Memory B cell (primary cell): ENCODE measurements around the gene NSRP1.

Source experiments
- ATAC-seq: fragments of 150-1000 bp; cut with Tn5 transposase; 2 replicates; pipeline ENCODE4 v1.10.0; 2021; ENCODE audit warnings: low read depth, mild to moderate bottlenecking, moderate library complexity
- DNase-seq, 2 donors: peaks; one replicate each; pipeline ENCODE4 v3.0.0; 2022; ENCODE audit warnings: low spot score in 2 of 2
- H3K27ac Mint-ChIP-seq: one replicate; pipeline ENCODE4 v1.8.0; 2022; ENCODE audit warnings: mild to moderate bottlenecking, moderate library complexity, mixed read lengths
- H3K27me3 Mint-ChIP-seq: one replicate; pipeline ENCODE4 v1.8.0; 2022; ENCODE audit warnings: mixed read lengths
- H3K36me3 Mint-ChIP-seq: one replicate; pipeline ENCODE4 v1.8.0; 2022; ENCODE audit warnings: mild to moderate bottlenecking, mixed read lengths
- H3K4me1 Mint-ChIP-seq: one replicate; pipeline ENCODE4 v1.8.0; 2022; ENCODE audit warnings: mixed read lengths
- H3K4me3 Mint-ChIP-seq: one replicate; pipeline ENCODE4 v1.8.0; 2022; ENCODE audit warnings: mild to moderate bottlenecking, moderate library complexity, mixed read lengths
- H3K9me3 Mint-ChIP-seq: one replicate; pipeline ENCODE4 v1.8.0; 2022; ENCODE audit warnings: mixed read lengths

The NSRP1 gene

DNA sequence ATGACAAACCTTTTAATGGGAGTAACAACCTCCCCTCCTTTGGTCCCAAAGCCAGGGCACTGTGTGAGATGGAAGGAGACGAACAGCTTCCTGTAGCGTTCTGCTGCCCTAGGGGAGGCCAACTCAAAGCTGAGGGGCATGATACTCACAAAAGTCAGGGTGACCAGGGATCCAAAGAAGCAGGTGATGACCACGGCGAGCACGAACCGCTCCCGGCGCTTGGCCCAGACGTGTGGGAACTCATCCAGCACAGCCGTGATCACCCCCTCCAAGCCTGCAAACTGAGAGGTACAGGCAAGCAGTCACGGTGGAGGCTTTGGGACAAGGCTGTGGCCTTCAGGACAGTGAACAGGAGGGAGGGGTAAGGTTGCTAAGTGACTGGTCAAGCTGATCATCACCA, 93.8 kb downstream of the NSRP1 start:
- ATAC-seq: no peak
- no peaks in the 10 kb centered on the region for H3K4me1 Mint-ChIP-seq

DNA sequence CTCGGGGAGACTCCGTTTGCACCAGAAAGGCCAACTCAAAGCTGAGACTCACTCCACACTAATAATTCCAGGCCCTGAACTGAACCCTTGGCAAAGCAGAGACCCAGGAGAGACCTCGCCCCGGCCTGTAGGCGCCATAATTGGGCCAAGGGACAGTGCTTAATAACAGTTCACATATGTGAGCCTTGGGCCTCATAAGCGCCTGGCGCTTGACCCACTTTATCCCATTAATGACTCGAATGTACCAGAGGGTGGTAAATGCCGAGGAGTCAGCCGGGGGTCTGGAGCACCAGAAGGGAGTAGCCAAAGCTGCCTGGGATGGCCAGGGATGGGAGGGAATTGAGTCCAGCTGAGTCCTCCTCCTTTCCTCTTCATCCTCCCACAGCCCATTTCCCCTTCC, 94.3 kb downstream of the NSRP1 start:
- H3K4me3 Mint-ChIP-seq: no peak overlapping the region
- H3K9me3 Mint-ChIP-seq: no peaks in the 10 kb centered on the region

More for the DNA sequence above, 93.8 kb downstream of the NSRP1 start:
- H3K9me3 Mint-ChIP-seq: no peaks in the 10 kb centered on the region
- peaks cover 7% of the 10 kb centered on the region for H3K27me3 Mint-ChIP-seq
- DNase-seq: no peak
- no peaks in the 10 kb centered on the region for H3K36me3 Mint-ChIP-seq
- H3K27ac Mint-ChIP-seq: no peak overlapping the region
- H3K4me3 Mint-ChIP-seq: no peak overlapping the region

DNA sequence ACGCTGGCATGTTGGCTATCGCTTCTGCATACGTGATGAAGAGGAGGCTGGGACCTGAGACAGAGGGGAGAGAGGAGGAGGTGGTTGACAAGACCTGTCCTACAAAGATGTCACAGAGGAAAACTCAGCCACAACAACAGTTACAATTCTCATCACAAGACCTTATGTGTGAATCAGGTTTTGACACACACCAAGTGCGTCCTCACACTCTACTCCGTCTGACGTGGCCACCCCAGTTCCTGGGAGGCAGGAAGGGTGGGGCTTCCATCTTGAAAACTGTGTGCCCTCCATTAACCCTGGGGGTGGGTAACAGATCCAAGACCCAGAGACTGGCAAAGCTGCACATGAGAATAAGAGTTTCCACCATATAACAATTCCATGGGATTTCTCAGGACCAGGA, 94.8 kb downstream of the NSRP1 start:
- no peak overlapping the region for H3K4me3 Mint-ChIP-seq
- no peak overlapping the region for H3K27ac Mint-ChIP-seq
- H3K36me3 Mint-ChIP-seq: no peaks in the 10 kb centered on the region
- ATAC-seq: no peak
- no peaks in the 10 kb centered on the region for H3K4me1 Mint-ChIP-seq
- H3K27me3 Mint-ChIP-seq: peaks cover 10% of the 10 kb centered on the region
- no peak for DNase-seq
- H3K9me3 Mint-ChIP-seq: no peaks in the 10 kb centered on the region

More for the DNA sequence above, 94.3 kb downstream of the NSRP1 start:
- DNase-seq (no peak), ATAC-seq (no peak)
- Mint-ChIP-seq H3K27ac (no peak overlapping the region), H3K36me3 (no peaks in the 10 kb centered on the region), H3K27me3 (peaks cover 9% of the 10 kb centered on the region), H3K4me1 (no peaks in the 10 kb centered on the region)

GRCh38 chr17:30212750-30213149, 96.1 kb downstream of the NSRP1 start:
- no peaks in the 10 kb centered on the region for H3K4me1 Mint-ChIP-seq
- H3K27ac Mint-ChIP-seq: no peak overlapping the region
- H3K9me3 Mint-ChIP-seq: no peaks in the 10 kb centered on the region
- no peaks in the 10 kb centered on the region for H3K36me3 Mint-ChIP-seq
- DNase-seq (no peak), ATAC-seq (peak; percentile 60)
- H3K27me3 Mint-ChIP-seq: peaks cover 7% of the 10 kb centered on the region
- no peak overlapping the region for H3K4me3 Mint-ChIP-seq

- no peak for DNase-seq
- H3K4me3 Mint-ChIP-seq: no peak overlapping the region
- H3K4me1 Mint-ChIP-seq: no peaks in the 10 kb centered on the region
- H3K36me3 Mint-ChIP-seq: no peaks in the 10 kb centered on the region
- H3K27me3 Mint-ChIP-seq: peaks cover 10% of the 10 kb centered on the region
- H3K27ac Mint-ChIP-seq: no peak overlapping the region
- no peaks in the 10 kb centered on the region for H3K9me3 Mint-ChIP-seq
- ATAC-seq: no peak
These were observed 100.4 kb downstream of the NSRP1 start for GRCh38 chr17:30217054-30217453.

- Mint-ChIP-seq H3K27ac (no peak overlapping the region), H3K4me1 (no peaks in the 10 kb centered on the region), H3K36me3 (no peaks in the 10 kb centered on the region), H3K9me3 (no peaks in the 10 kb centered on the region), H3K4me3 (no peak overlapping the region), H3K27me3 (peaks cover 10% of the 10 kb centered on the region)
- no peak for ATAC-seq
- no peak for DNase-seq
These were observed 101.2 kb downstream of the NSRP1 start for GRCh38 chr17:30217746-30218245.

- H3K4me1 Mint-ChIP-seq: no peaks in the 10 kb centered on the region
- no peak for ATAC-seq
- no peak for DNase-seq
- peaks cover 10% of the 10 kb centered on the region for H3K27me3 Mint-ChIP-seq
- no peaks in the 10 kb centered on the region for H3K9me3 Mint-ChIP-seq
- H3K36me3 Mint-ChIP-seq: no peaks in the 10 kb centered on the region
- no peak overlapping the region for H3K4me3 Mint-ChIP-seq
- H3K27ac Mint-ChIP-seq: no peak overlapping the region
These were observed 102.2 kb downstream of the NSRP1 start for GRCh38 chr17:30218799-30219198.

DNA sequence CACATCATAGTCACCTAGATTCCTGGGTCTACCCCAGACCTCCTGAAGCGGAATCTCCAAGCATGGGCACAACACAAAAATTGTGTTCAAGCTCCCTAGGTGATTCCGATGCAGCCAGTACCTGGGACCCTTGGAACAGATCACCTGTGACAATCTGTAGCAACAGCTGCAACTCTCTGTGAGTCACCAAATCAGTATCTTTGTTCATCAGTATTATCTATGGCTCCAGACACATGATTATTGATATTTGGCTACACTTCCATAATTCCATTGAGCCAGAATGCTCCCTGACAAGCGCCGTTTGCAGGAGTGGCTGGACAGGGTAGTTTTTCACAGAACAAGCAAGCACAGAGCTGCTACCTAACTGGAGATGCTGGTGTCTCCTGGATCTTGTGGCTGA, 102.7 kb downstream of the NSRP1 start:
- no peaks in the 10 kb centered on the region for H3K4me1 Mint-ChIP-seq
- no peak overlapping the region for H3K4me3 Mint-ChIP-seq
- no peak for DNase-seq

GRCh38 chr17:30219833-30220232, 103.2 kb downstream of the NSRP1 start:
- DNase-seq (no peak), ATAC-seq (no peak)
- no peak overlapping the region for H3K27ac Mint-ChIP-seq
- H3K4me1 Mint-ChIP-seq: no peaks in the 10 kb centered on the region
- H3K27me3 Mint-ChIP-seq: peaks cover 10% of the 10 kb centered on the region
- no peaks in the 10 kb centered on the region for H3K36me3 Mint-ChIP-seq
- no peak overlapping the region for H3K4me3 Mint-ChIP-seq
- H3K9me3 Mint-ChIP-seq: no peaks in the 10 kb centered on the region

More for the DNA sequence above, 102.7 kb downstream of the NSRP1 start:
- no peak for ATAC-seq
- H3K36me3 Mint-ChIP-seq: no peaks in the 10 kb centered on the region
- no peak overlapping the region for H3K27ac Mint-ChIP-seq
- H3K9me3 Mint-ChIP-seq: no peaks in the 10 kb centered on the region
- H3K27me3 Mint-ChIP-seq: peaks cover 10% of the 10 kb centered on the region

GRCh38 chr17:30220414-30220813, 103.8 kb downstream of the NSRP1 start:
- H3K4me1 Mint-ChIP-seq: no peaks in the 10 kb centered on the region
- DNase-seq (no peak), ATAC-seq (no peak)
- H3K27me3 Mint-ChIP-seq: peaks cover 11% of the 10 kb centered on the region
- H3K9me3 Mint-ChIP-seq: no peaks in the 10 kb centered on the region
- no peak overlapping the region for H3K27ac Mint-ChIP-seq
- no peaks in the 10 kb centered on the region for H3K36me3 Mint-ChIP-seq
- no peak overlapping the region for H3K4me3 Mint-ChIP-seq

DNA sequence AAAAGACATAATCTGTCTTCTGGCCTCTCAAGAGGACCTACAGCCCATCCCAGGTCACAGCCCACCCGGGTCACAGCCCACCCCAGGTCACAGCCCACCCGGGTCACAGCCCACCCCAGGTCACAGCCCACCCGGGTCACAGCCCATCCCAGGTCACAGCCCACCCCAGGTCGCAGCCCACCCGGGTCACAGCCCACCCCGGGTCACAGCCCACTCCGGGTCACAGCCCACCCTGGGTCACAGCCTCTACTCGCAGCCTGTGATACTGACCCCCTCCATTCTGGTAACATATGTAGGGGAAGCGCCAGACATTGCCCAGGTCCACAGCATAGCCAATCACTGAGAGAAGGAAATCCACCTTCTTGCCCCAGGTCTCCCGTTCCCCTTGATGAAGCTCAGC, 104.7 kb downstream of the NSRP1 start:
- peaks cover 14% of the 10 kb centered on the region for H3K27me3 Mint-ChIP-seq
- no peaks in the 10 kb centered on the region for H3K9me3 Mint-ChIP-seq
- no peaks in the 10 kb centered on the region for H3K4me1 Mint-ChIP-seq
- ATAC-seq (no peak), DNase-seq (no peak)
- no peak overlapping the region for H3K27ac Mint-ChIP-seq
- H3K36me3 Mint-ChIP-seq: no peaks in the 10 kb centered on the region
- H3K4me3 Mint-ChIP-seq: no peak overlapping the region

DNA sequence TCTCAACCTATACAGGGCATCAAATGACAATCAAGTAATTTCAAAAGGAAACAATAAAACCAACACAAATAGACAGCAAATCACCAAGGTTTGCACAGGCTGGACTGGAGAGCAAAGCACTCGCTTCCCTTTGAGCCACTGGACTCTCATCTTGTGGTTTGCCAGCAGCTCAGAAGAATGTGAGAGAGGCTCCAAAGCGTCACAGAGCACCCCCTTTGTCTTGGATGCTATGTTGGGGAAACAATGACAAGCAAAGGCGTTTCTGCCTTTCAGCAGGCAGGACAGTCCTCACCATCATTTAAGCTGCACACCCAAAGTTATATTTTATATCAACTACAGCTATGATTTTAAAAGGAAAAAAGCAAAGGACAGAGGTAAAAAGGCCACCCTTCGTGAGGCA, 105.6 kb downstream of the NSRP1 start:
- Mint-ChIP-seq H3K9me3 (no peaks in the 10 kb centered on the region), H3K4me3 (no peak overlapping the region), H3K27ac (no peak overlapping the region), H3K4me1 (no peaks in the 10 kb centered on the region), H3K27me3 (peaks cover 13% of the 10 kb centered on the region), H3K36me3 (no peaks in the 10 kb centered on the region)
- ATAC-seq (no peak), DNase-seq (no peak)

DNA sequence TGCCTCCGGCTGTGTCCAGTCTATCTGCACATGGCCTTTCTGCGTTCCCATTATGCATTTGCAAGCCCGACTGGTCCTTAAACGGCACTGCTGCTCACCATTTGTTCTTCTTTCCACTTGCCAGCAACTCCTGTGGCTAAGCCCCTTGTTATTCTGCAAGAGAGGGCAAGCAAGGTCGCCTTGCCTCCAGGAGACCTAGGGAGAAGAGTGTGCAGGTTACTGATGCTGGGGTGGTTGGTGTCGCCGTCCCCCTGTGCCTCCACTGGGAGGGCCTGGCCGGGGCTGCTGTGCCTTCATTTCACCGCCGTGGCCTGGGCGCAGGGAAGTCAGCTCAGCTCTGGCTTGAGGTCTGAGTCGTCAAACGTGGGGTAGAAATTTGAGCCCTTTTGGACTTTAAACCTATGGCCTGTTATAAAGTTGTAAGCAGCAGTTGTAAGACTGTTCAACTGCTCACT, 106.1 kb downstream of the NSRP1 start:
- no peak overlapping the region for H3K27ac Mint-ChIP-seq

DNA sequence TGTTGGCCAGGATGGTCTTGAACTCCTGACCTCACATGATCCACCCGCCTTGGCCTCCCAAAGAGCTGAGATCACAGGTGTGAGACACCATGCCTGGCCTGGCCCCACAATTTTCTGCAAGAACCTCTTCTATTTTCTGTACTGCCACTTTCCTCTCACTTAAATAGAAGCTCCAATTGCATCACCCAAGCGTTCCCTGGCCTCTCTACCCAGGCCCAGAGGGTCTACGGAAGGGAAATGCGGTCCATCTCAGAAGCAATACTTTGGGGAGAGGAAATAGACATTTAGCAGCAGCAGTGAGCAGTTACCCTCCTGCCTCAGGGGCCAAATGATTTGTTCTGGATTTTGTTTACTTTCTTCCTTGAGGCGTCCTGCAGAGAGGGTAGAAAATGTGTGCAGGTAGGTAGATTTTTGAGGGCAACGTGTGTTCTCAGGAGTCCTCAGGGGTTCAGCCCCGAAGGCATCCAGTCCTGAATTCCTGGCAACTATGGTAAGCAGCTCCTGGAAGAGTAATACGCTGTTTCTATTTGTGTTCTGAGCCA, 107.9 kb downstream of the NSRP1 start:
- Mint-ChIP-seq H3K27ac (no peak overlapping the region), H3K4me1 (no peaks in the 10 kb centered on the region), H3K4me3 (no peak overlapping the region), H3K9me3 (no peaks in the 10 kb centered on the region), H3K27me3 (peaks cover 13% of the 10 kb centered on the region), H3K36me3 (no peaks in the 10 kb centered on the region)
- ATAC-seq (no peak), DNase-seq (no peak)

More for the DNA sequence above, 106.1 kb downstream of the NSRP1 start:
- no peak for DNase-seq
- ATAC-seq: no peak
- Mint-ChIP-seq H3K36me3 (no peaks in the 10 kb centered on the region), H3K4me1 (no peaks in the 10 kb centered on the region), H3K9me3 (no peaks in the 10 kb centered on the region), H3K27me3 (peaks cover 13% of the 10 kb centered on the region), H3K4me3 (no peak overlapping the region)

DNA sequence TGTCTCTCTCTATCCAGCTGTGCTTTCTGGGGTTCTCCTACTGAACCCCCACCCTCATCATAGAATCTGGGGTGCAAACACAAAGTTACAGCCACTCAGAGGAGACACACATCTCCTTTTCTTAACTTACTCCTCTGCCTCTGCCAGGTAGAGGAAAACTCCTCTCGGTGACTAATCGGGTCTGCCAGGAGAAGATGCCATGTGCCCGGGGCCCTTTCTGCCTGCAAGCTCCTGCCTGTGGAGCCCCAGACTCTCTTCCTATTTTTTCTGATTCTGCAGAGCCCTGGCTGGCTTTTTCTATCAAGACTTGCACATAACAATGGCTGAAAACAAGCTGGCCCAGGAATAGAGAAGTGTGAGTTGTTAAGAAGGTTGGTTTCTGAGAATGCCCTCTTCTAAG, 108.5 kb downstream of the NSRP1 start:
- Mint-ChIP-seq H3K4me1 (peaks cover 3% of the 10 kb centered on the region), H3K9me3 (no peaks in the 10 kb centered on the region), H3K4me3 (no peak overlapping the region), H3K27me3 (peaks cover 13% of the 10 kb centered on the region), H3K36me3 (no peaks in the 10 kb centered on the region), H3K27ac (no peak overlapping the region)
- DNase-seq: no peak
- no peak for ATAC-seq
